ENCODE data around the gene TRAK1.

TRAK1 gene

DNA sequence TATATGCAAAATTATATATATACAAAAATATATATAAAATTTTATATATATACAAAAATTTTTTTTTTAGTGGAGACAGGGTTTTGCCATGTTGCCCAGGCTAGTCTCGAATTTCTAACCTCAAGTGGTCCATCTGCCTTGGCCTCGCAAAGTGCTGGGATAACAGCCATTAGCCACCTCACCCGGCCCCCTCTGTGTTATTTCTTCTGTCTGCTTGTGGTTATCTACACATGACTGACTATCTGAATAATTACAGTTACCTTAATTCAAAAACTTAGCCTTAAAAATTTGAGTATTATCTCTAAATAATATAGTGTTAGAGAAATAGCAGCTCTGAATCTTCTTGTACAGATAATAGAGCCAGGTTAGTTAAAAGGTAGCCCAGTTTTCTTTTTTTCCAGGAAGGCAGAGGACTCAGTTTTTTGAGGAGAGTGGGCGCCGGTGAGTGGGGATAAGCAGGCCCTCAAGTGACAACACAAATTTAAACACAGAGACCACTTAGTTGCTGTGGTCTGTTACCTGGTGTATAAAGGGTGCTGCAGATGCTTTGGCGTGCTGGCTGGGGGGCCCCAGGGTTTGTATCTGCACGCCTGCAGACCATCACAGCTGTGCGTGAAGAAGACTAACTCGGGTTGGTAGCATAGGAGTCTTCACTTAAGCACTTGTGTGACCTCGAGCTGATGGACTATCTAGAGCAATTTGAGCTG lies 83.7 kb downstream of the TRAK1 start:
- TF ChIP-seq, protein P1, sequence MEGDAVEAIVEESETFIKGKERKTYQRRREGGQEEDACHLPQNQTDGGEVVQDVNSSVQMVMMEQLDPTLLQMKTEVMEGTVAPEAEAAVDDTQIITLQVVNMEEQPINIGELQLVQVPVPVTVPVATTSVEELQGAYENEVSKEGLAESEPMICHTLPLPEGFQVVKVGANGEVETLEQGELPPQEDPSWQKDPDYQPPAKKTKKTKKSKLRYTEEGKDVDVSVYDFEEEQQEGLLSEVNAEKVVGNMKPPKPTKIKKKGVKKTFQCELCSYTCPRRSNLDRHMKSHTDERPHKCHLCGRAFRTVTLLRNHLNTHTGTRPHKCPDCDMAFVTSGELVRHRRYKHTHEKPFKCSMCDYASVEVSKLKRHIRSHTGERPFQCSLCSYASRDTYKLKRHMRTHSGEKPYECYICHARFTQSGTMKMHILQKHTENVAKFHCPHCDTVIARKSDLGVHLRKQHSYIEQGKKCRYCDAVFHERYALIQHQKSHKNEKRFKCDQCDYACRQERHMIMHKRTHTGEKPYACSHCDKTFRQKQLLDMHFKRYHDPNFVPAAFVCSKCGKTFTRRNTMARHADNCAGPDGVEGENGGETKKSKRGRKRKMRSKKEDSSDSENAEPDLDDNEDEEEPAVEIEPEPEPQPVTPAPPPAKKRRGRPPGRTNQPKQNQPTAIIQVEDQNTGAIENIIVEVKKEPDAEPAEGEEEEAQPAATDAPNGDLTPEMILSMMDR (conservative IDR thresholded peaks at IDR 0.05; ENCODE audit: low read length) = no peak
- DNase-seq (ENCODE audit: low read depth) = no peak
- H3K4me3 ChIP-seq (ENCODE audit: low read length) = no peak overlapping the region

DNA sequence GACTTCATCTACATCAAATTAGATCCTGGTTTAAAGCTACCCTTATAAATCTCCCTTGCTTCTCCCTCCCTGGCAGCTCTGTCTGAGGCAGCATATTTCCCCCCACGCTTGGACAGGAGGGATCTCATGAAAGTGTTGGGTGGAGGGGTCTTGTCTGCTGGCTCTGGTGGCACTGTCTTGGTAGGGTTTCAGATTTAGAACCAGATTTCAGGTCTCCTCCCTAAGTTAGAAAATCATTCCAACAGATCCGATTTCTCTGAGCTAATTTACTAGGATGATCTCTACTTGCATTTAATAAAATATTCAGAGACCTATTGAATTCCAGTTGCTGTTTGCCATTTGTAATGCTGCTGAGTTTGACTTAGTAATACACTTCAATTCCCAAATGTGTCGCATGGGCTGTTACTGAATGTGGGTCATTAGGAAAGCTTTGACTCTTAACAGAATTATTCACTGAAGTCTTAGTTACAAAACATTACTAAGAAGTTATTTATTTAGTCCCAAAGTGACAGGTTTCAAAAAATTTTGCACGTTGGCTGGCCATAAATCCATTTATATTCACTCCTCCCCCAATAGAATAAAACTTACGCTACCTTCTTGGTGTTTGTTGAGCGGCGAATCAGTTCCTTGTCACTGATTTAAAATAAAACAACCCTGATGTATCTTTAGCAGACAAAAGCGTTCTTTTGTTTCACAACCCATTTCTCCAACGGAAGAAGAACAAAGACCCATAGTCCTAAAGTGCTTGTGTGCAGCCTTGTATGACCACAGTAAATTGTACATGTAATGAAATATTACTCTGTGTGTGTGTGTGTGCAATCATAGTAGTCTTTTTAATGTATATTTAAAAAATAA lies 84.5 kb downstream of the TRAK1 start:
- TF ChIP-seq, protein P1 (conservative IDR thresholded peaks at IDR 0.05; ENCODE audit: low read length) = no peak
- DNase-seq (ENCODE audit: low read depth) = no peak
- no peak overlapping the region for H3K4me3 ChIP-seq (ENCODE audit: low read length)

DNA sequence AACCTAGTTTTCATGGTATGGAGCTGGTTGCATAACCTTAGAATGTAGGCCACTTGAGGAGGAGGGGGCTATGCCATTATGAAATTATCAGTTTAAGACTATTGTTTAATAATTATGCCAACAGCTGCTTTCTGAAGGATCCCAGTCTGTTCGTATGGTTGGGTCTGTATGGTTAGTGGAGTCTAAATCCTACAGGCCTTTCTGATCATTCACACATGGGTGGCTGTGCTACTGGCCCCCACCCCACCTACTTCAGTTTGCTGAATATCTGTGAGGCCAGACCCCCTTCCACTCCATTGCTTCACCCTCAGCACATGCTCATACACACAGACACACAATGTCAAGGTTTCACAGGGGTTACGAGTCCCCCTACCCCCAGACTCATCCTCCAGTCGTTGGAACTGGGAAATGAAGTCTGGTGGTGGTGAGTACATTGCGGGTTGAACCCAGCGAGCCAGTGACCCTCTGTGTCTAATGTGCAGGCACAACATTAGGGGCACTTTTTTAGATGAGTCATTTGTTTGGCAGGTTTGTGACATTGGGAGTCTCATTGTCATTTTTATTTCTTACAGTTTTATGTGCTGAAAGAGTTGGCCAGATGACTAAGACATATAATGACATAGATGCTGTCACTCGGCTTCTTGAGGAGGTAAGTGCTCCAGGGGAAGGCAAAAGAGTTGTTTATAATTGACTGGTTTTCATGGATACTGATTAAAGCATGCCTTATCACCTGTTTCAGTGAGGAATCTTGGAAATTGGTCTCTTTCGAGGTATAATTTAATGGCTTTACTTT lies 85.3 kb downstream of the TRAK1 start:
- TF ChIP-seq, protein P1 (conservative IDR thresholded peaks at IDR 0.05; ENCODE audit: low read length) = no peak
- DNase-seq (ENCODE audit: low read depth) = no peak
- no peak overlapping the region for H3K4me3 ChIP-seq (ENCODE audit: low read length)

DNA sequence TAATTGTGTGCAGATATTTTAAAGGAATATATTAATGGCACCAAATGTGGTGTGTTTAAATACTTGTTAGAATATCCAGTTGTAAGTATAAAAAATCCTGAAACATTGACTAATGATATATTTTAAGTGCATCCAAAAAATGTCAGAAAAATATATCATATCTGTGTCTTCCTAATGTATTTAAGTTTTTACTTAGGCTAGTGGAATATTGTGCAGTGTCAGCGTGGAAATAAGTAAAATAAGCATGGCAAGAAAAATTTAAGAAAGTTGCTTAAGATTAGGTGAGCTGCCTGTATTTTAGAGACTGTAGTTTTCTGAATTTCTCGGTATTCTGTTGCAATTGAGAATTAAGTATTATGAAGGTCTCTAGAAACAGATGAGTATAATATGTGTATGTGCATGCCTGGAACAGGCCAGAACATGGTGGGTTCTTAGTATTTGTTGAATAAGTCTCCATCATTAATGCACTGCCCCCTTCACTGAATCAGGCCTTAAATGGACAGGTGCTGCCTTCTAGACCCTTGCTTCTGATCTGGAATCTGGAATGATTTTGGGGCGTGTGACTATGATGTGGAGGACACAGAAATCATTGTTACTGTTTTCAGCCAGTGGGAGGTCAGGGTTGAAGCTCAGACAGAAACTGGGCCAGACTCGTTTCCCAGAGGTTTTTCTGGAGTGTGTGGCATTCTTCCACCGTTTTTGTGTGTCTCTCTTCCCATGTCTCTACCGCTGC lies 86.1 kb downstream of the TRAK1 start:
- no peak overlapping the region for H3K4me3 ChIP-seq (ENCODE audit: low read length)
- TF ChIP-seq, protein P1 (conservative IDR thresholded peaks at IDR 0.05; ENCODE audit: low read length) = no peak
- DNase-seq (ENCODE audit: low read depth) = no peak

DNA sequence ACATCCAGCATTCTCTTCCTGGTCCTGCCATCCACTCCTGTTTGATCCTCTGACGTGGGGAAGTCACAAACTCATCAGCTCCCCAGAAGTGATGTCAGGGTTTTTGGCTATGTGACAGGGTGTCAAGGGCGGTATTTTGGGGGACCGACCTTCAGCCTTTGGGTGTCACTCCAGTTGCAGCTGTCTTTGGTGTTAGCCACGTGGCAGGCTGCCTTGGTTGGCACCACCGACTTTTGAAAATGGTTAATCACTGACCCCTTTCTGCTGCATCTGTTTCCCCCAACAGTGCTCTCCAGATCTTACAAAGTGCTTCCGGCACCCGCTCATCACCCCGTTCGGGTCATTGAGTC lies 86.6 kb downstream of the TRAK1 start:
- H3K4me3 ChIP-seq (ENCODE audit: low read length) = no peak overlapping the region
- DNase-seq (ENCODE audit: low read depth) = no peak
- TF ChIP-seq, protein P1 (conservative IDR thresholded peaks at IDR 0.05; ENCODE audit: low read length) = no peak

DNA sequence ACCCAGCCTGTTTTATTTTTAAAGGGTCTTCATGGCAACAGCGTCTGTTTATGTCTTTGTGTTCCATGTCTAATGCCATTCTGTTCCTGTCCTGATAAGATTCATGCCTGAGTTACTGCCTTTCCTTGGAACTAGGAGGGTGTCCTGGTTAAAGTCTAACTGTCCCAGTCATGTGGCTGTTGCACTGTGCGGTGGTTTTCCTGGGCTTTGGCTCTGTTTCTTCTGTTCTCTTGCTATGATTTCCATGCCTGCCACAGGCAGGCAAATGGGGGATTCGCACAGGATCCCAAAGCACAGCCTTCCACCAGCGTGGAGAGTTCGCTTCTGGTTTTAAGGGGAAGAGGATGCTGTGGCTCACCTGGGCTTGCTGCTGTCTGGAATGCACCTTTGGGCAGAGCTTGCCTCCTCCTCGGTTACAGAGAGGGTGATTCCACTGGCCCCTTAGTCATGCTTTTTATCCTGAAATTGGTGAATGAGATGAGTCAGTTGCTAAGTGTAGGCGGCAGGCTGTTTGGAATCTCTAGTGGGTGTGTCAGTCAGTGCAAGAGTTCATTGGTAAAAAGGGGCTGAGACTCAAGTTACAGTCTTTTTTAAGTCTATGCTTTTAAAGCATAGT lies 88.1 kb downstream of the TRAK1 start:
- DNase-seq (ENCODE audit: low read depth) = peak; percentile 77
- no peak overlapping the region for H3K4me3 ChIP-seq (ENCODE audit: low read length)
- TF ChIP-seq, protein P1 (conservative IDR thresholded peaks at IDR 0.05; ENCODE audit: low read length) = no peak

Data from AG10803 (cell line).